H1 (cell line): ENCODE measurements around the gene JPH3. TPM values are rescaled to one million over a fixed set of nuclear protein-coding genes. Genes with fewer than 3 reads are reported as not detected.

Experiments used
- CBX8 ChIP-seq: fragments of 300-800, 300-1000 bp; sonication (generic); IDR thresholded peaks from 2 replicates; pipeline ENCODE4 v1.7.1; 2016; ENCODE audit warnings: low read depth, low read length, borderline replicate concordance
- CTCF ChIP-seq, 3 experiments: IDR thresholded peaks; 1 replicate in 2 of 3; 2 replicates in 1 of 3; pipeline versions ENCODE4 v1.5.1 to v1.6.1; 2011; ENCODE audit warnings: low read length in 3 of 3, mild to moderate bottlenecking in 3 of 3, inconsistent platforms in 2 of 3, low read depth in 1 of 3, moderate library complexity in 1 of 3; ENCODE audit not compliant: insufficient read depth in 1 of 3; ENCODE audit errors: control extremely low read depth in 1 of 3
- E2F6 ChIP-seq: IDR thresholded peaks from 2 replicates; pipeline ENCODE4 v1.6.1; 2012; ENCODE audit warnings: inconsistent platforms
- EP300 ChIP-seq, 2 experiments: IDR thresholded peaks; 1 replicate in 1 of 2; 2 replicates in 1 of 2; pipeline ENCODE4 v1.6.1; 2011 to 2012; ENCODE audit warnings: low read depth in 2 of 2, low read length in 2 of 2, mild to moderate bottlenecking in 2 of 2, borderline replicate concordance in 1 of 2, inconsistent platforms in 1 of 2, moderate library complexity in 1 of 2
- FOSL1 ChIP-seq: IDR thresholded peaks from 2 replicates; pipeline ENCODE4 v1.6.1; 2011; ENCODE audit warnings: mild to moderate bottlenecking, low read depth, low read length, moderate library complexity; ENCODE audit not compliant: insufficient read depth
- HDAC2 ChIP-seq, 2 experiments: fragments of 300-600 bp in 1 of 2; sonication (generic) in 1 of 2; IDR thresholded peaks; 2 replicates each; pipeline ENCODE4 v1.6.1; 2011 to 2012; ENCODE audit warnings: low read depth in 2 of 2, low read length in 2 of 2, mild to moderate bottlenecking in 2 of 2, moderate library complexity in 2 of 2, borderline replicate concordance in 1 of 2, inconsistent platforms in 1 of 2
- KDM5A ChIP-seq: fragments of 200-600 bp; IDR thresholded peaks from 2 replicates; pipeline ENCODE4 v1.7.1; 2012; ENCODE audit warnings: mild to moderate bottlenecking, low read length, inconsistent platforms, mixed read lengths
- MAFK ChIP-seq: IDR thresholded peaks from 2 replicates; pipeline ENCODE4 v1.6.1; 2012; ENCODE audit warnings: low read depth, mild to moderate bottlenecking, improper control_type of control experiment, low read length
- SIX5 ChIP-seq: IDR thresholded peaks from 2 replicates; pipeline ENCODE4 v1.6.1; 2011; ENCODE audit warnings: mild to moderate bottlenecking, low read depth, low read length
- SP2 ChIP-seq: IDR thresholded peaks from 2 replicates; pipeline ENCODE4 v1.6.1; 2012; ENCODE audit warnings: mild to moderate bottlenecking, low read length, inconsistent platforms
- polyA plus RNA-seq, 7 experiments: library from polyadenylated mRNA; depleted of rRNA in 3 of 7; stranded (reverse) in 5 of 7; unstranded in 2 of 7; fragments of >200 nt in 5 of 7; fragments of 200-250 nt in 2 of 7; gene quantifications; 1 replicate in 5 of 7; 2 replicates in 1 of 7; 4 replicates in 1 of 7; pipeline versions ENCODE4 v1.2.1 to v1.2.3, GENCODE V29; 2011 to 2013; ENCODE audit warnings: missing spikeins in 2 of 7, mixed read lengths in 2 of 7
- total RNA-seq: library from RNA; stranded (reverse); fragmentation: NEBNext Ultra II Directional; extraction: Animal tissue kit (Norgen Biotek cat#: 25700); gene quantifications from 2 replicates; pipeline ENCODE4 v1.2.1, GENCODE V29; 2021

Gene JPH3
- total and polyA plus RNA-seq, 2 of the 8 experiments (the other 6 are each of a cell fraction or from before 2014, with no cell fraction given), result 10.3 to 28.3 TPM

- TF ChIP-seq SIX5 (no peak), CTCF (IDR thresholded peaks at IDR 0.05; ENCODE audit: control extremely low read depth in 1 of 3, insufficient read depth in 1 of 3, low read depth in 1 of 3, low read length in 3 of 3) (peak; percentile 73 to 79 (median 74)), CBX8 (no peak), FOSL1 (no peak), EP300 (IDR thresholded peaks at IDR 0.05; ENCODE audit: borderline replicate concordance in 1 of 2, low read depth in 2 of 2, low read length in 2 of 2) (no peak), KDM5A (no peak), SP2 (no peak), E2F6 (peak; percentile 89), HDAC2 (IDR thresholded peaks at IDR 0.05; ENCODE audit: borderline replicate concordance in 1 of 2, low read depth in 2 of 2, low read length in 2 of 2) (0 out of 4 replicates have a peak, but pooled peaks of 1 of the 2 experiments have one; percentile 17), MAFK (no peak)
These were observed 31.1 kb upstream of the JPH3 start (continued) for GRCh38 chr16:87570938-87571867.
